Measurements from ENCODE around the gene PBXIP1.
"Not testable (repeated sequence)": the region's sequence is repeated elsewhere in the genome, so short reads cannot be mapped to it uniquely, and the experiment has no call there.

PBXIP1 gene

DNA sequence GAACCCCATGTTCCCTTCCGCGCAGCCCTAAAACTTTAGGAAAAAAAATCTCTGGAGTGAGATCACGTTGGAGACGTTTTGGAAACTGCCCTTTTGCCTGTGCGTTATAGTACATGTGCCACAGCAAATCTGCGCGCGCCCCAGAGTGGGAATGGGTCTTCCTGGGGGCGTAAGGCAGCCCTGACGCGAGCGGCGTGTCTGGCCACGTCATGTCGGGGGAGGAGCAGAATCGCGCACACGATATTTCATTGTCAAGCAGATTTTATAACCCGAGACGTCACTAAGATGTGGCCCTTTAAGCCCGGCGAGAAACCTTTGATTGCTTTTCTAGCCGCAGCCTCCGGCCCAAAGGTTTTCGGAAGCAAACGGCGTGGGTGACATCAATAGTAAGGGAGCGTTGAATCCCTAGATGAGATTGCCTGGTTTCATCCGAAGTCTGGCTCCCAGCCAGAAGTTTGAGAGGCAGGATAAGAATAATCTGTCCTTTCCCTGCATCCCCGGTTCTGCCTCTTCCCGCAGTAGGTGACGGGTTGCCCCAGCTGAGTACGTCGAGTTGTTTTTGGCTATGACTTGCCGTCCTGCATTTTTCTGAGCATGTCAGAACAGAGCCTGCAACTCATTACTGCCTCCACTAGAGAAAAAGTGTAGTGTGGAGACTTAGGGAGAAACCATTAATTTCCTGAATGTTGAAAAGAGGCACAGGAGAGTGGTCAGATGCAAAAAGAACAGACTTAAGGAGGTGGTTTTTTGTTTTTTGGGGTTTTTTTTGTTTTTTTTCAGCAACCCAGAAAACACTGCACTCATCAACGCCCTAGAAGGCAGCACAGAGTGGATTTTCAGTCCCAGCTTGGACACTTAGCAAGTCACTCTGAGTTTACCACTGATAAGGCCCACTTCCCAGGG lies 18.6 kb downstream of the PBXIP1 start:
- DNase-seq (ENCODE audit: low read depth), result peak; percentile 95

DNA sequence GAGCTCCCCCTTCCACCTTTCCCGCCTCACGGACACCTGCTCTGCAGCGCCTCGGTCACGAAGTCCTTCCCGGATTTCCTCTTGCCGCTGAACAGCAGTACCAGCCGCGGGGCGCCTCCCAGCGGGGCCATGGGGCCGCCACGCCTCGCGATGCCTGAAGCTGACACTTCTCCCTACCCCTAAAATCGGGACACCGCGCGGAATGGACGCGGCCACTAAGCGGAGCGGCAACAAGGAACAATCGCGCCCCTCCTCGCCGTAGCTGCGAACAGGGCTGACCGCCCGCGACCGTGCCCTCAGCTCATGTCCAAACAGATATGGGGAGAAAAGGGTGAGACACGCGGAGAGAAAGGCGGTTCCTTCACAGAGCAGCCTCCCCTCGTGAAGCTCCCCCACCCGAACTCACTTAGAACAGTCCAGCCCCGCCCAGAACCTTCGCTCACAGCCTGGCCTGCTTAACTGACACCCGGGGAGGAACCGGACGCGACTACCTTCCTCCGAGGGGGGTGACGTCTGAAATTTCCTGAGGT lies 19.3 kb downstream of the PBXIP1 start, which contains the start of gene PMVK:
PMVK (minus strand) TSS at position 165 of the 530 bp plus-strand sequence; CDS start at position 131, 34 bp downstream.
- DNase-seq (ENCODE audit: low read depth), result peak; percentile 97

GRCh38 chr1:154935749-154936554 lies 19.9 kb downstream of the PBXIP1 start:
- no peak for DNase-seq (ENCODE audit: low read depth)

DNA sequence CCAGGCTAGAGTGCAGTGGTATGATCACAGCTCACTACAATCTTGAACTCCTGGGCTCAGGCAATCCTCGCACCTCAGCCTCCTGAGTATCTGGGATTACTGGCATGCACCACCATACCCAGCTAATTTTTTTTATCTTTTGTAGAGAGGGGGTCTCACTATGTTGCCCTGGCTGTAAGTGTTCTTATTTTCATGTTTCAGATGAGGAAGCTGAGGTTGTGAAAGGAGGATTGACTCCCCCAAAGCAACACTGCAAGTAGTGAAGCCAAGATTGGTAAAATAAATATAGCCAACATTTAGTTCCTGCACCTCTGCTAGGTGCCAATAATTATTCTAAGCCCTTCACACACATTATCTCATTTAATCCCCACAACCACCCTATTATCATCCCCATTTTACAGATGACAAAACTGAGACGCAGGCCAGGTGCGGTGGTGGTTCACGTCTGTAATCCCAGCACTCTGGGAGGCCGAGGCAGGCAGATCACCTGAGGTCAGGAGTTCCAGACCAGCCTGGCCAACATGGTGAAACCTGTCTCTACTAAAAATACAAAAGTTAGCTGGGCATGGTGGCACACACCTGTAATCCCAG lies 21.4 kb downstream of the PBXIP1 start:
- DNase-seq (ENCODE audit: low read depth), result no peak

DNA sequence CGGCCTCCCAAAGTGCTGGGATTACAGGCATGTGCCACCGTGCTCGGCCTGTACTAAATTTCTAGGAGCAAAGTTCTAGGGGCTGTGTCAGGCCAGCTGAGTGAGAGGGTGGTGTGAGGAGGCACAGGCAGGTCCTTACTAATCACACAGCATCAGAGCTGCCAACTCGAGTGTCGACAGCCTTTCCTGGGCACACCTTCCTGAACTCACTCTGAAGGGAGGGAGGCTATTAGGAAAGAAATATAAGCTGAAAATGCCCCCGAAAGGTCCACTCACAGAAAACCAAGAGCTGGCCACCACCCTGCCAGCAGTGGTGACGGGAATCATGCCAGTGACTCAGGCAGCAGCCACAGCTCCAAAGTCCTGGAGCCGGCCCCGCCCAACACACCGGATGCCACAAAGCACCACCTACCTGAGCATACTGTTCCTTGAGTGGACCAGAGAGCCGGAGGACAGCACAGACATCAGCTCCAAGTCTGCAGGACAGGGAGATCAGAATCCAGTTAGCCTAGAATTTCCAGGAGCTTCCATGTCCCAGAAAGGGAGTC lies 23.9 kb downstream of the PBXIP1 start:
- peak; percentile 34 for DNase-seq (ENCODE audit: low read depth)

DNA sequence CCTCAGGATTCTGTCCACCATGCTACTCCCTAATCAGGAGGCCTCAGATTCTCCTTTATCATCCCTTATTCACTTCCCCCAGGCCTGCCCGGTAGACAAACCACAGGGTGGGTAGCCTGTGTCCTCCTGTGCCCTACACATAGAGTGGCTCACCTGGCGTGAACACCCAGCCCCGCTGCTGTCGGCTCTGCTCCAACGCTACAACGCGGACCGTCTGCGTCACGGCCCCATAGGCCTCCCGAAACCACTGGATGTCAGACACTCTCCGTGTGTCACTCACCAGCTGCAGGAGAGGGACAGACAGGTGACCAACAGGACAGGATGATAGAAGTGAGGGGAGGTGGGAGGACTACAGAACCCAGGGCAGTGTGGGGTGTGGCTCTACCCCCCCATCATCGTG lies 29.7 kb downstream of the PBXIP1 start:
- no peak for DNase-seq (ENCODE audit: low read depth)

DNA sequence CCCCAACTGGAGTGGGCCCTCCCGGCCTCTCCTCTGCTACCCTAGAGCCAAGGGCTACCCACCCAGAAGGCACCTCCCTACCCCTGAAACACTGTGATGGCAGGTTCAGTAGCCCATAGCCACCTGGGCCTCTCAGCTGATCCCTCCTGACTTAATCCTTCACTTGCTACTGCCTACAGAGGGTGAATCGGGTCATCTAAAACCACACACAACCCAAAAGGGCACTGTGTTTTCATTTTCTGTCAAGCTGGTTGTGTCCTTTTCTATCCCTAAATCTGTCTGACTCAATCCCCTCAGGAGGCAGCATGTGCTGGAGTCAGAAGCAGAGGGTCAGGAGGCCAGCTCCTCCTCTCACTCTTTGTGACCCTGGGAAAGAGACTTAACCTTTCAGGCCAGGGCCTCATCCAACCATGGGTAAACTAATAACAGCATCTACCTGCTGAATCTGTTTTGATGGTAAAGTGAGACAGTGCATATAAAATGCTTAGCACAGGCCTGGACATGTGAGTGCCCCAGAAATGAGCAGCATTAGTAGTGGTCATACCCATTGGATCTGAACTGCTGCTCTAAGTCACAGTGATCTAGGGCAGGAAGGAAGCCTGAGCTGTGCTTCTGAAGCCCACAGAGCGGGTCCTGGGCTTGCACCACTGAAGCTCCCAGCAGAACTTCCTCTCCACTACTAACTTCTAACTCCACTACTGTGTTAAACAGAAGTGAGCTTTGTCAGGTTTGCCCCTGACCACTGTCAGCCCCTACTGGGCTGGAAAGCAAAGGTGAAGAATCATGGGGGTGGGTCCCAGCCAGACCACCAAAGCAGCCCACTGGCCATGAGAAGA lies 30.3 kb downstream of the PBXIP1 start:
- no peak for DNase-seq (ENCODE audit: low read depth)

GRCh38 chr1:154923695-154924094 lies 32.2 kb downstream of the PBXIP1 start:
- DNase-seq (ENCODE audit: low read depth), result no peak

DNA sequence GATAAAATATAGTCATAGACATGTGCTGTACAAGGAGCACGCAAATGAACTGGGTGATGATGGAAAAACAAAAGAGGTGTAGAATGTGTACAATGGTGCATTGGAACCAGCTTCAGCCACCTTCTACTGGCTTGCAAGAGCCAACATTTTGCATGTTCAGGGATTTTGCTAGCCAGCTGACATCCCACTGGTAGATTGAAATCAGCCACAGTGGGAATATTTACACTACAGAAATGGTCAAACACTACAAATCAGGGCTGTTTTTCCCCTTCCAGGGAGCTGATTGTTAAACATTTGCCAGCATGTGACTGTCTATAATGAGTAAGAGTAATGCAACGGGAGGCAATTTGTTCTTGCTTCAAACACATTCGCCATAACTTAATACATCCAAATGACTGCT lies 42.6 kb downstream of the PBXIP1 start:
- no peak for DNase-seq (ENCODE audit: low read depth)

- DNase-seq (ENCODE audit: low read depth), result no peak
Measured at GRCh38 chr1:154912755-154913154, 43.1 kb downstream of the PBXIP1 start.

GRCh38 chr1:154911691-154912550 lies 44.0 kb downstream of the PBXIP1 start:
- no peak for DNase-seq (ENCODE audit: low read depth)

DNA sequence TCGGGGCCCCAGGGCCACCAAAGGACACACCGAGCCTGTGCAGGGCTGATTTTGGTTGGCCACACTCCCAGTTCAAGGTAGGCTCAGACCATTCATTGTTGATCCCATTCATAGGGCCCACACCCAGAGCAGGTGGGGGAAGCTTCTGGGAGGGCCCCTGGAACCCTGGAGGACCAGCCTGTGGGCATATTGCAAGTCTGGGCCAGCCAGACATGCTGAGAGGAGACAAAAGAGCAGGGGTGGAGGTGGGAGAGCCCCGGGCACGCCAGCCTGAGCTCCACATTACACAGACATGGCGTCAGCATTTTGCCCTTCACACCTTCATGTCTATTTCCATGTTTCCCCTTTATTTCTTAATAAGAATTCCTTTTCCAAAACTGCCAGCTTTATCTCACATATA lies 45.0 kb downstream of the PBXIP1 start:
- no peak for DNase-seq (ENCODE audit: low read depth)

DNA sequence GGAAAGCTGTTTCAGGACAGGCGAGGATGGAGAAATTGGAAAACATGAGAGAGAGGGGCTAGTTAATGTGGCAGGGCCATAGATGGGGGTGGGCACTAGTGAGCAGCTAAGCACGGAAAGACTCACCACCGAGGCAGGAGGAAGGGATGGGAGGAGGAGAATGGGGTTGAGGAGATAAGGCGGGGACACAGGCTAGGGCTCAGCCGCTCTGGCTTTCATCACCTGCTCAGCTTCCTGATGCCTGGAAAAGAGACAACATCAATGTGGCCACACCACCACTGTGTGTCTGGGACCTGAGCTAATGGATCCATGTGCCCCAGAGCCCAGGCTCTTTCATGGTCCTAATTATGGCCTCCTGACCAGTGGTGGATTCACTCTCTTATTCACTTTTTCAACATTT lies 47.0 kb downstream of the PBXIP1 start:
- DNase-seq (ENCODE audit: low read depth), result no peak

- not testable (repeated sequence) for DNase-seq (ENCODE audit: low read depth)
Measured at GRCh38 chr1:154908129-154908528, 47.8 kb downstream of the PBXIP1 start.

DNA sequence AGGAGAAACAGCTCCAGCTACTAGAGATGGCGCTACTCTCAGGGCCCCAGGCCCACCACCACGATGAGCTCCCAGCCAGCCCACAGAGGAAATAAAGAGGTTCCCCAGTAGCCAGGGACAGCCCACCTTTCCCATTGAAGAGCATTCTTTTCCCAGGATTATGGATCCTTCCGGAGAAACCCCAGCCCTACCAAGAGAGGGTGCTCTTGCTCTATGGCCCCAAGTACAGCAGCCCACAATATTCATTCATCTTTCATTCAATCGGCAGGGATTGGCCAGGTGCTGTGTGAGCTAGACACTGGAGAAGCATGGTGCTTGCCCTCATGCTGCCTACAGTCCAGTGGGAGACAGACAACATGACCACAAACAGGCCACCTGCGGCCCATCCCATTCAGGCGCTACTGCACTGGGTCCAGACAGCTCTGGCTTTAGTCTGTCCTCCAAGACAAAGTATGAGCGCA lies 49.2 kb downstream of the PBXIP1 start:
- DNase-seq (ENCODE audit: low read depth), result peak; percentile 29

DNA sequence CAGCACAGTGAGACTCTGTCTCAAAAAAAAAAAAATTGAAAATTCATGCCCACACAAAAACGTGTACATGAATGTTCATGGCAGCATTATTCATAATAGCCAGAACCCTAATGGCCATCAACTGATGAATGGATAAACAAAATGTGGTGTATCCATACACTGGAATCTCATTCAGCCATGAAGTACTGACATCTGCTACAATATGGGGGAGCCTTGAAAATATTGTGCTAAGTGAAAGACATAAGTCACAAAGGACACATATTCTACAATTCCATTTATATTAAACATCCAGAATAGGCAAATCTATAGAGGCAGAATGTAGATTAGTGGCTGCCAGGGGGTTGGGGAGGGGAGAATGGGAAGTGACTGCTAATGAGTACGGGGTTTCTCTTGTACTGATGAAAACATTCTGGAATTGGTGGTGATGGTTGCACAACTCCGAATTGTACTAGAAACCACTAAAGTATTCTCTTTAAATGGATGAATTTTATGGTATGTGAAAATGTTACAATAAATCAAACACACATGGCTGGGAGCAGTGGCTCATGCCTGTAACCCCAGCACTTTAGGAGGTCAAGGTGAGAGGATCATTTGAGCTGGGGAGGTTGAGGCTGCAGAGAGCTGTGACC lies 52.8 kb downstream of the PBXIP1 start:
- no peak for DNase-seq (ENCODE audit: low read depth)

DNA sequence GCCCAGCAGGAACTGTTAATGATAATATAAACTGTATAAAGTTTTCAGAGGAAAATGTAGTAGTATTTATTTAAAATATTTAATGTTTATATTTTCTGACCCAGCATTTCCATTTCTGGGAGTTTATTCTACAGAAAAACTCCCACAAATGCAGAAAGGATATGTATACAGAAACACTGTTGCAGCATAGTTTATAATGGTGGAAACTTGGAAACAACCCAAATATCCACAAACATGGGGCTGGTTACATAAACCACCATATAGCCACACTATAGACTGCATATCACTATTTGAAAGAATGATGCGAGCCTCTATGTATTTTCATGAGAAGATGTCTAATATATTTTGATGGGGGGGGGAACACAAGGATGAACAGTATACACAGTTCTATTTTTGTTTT lies 54.3 kb downstream of the PBXIP1 start:
- no peak for DNase-seq (ENCODE audit: low read depth)

- DNase-seq (ENCODE audit: low read depth), result no peak
Measured at GRCh38 chr1:154899041-154899440, 56.9 kb downstream of the PBXIP1 start.

GRCh38 chr1:154896771-154897286 lies 59.1 kb downstream of the PBXIP1 start:
- DNase-seq (ENCODE audit: low read depth), result no peak

Data from ELR (cell line).